ENCODE measurements around the gene MEP1A. TPM values are rescaled to one million over a fixed set of nuclear protein-coding genes. Genes with fewer than 3 reads are reported as not detected.
A peak's percentile ranks its signal among the peaks of the same experiment; 100 is the strongest.

MEP1A gene
- total and polyA plus RNA-seq, 2 of the 13 experiments (the other 11 are each of a cell fraction or from before 2014, with no cell fraction given): 0.24 to 0.83 TPM

DNA sequence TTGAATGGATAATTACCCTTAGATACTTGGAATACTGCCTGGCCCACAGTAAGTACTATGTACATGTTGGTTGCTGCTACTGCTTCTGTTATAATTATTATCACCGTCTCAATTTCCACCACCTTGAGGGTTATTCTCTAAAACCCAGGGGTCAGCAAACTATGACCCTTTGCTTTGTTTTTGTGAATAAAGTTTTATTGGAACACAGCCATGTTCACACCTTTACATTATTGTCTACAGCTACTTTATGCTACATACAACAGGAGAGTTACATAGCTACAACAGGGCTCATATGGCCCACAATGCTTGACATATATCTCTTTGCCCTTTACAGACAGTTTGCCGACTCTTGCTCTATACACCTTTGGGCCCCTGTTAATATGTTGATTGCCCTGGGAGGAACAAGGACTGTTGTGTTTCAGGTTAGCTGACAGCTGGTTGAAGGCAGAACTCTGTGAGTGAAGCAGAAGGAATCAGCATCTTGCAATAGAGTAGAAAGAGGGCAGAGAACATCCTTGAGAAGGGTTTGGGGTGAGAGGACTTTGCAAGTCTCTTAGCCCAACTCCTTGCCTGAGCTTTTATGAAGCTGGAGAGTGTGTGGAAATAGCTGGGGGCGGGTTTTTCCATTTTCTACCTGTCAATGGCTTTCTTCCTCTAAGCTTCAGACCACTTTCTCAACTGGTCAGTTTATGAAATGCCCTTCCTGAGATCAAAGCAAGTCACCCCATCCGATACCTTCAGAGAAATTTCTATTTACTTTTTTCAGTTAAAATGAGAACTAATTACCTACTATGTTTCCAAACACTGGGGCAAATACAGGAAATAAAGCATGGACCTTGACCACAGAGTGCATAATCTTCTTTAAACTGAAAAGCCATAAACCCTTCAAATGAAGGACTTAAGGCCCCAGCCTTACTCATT, 3.5 kb upstream of the MEP1A start (continued):
- TF ChIP-seq, protein P1, sequence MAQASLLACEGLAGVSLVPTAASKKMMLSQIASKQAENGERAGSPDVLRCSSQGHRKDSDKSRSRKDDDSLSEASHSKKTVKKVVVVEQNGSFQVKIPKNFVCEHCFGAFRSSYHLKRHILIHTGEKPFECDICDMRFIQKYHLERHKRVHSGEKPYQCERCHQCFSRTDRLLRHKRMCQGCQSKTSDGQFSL (CRISPR knock-in tag; IDR thresholded peaks at IDR 0.05): no peak
- TF ChIP-seq RFXANK (CRISPR knock-in tag; IDR thresholded peaks at IDR 0.05): no peak
- TF ChIP-seq, protein P2, sequence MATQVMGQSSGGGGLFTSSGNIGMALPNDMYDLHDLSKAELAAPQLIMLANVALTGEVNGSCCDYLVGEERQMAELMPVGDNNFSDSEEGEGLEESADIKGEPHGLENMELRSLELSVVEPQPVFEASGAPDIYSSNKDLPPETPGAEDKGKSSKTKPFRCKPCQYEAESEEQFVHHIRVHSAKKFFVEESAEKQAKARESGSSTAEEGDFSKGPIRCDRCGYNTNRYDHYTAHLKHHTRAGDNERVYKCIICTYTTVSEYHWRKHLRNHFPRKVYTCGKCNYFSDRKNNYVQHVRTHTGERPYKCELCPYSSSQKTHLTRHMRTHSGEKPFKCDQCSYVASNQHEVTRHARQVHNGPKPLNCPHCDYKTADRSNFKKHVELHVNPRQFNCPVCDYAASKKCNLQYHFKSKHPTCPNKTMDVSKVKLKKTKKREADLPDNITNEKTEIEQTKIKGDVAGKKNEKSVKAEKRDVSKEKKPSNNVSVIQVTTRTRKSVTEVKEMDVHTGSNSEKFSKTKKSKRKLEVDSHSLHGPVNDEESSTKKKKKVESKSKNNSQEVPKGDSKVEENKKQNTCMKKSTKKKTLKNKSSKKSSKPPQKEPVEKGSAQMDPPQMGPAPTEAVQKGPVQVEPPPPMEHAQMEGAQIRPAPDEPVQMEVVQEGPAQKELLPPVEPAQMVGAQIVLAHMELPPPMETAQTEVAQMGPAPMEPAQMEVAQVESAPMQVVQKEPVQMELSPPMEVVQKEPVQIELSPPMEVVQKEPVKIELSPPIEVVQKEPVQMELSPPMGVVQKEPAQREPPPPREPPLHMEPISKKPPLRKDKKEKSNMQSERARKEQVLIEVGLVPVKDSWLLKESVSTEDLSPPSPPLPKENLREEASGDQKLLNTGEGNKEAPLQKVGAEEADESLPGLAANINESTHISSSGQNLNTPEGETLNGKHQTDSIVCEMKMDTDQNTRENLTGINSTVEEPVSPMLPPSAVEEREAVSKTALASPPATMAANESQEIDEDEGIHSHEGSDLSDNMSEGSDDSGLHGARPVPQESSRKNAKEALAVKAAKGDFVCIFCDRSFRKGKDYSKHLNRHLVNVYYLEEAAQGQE (IDR thresholded peaks at IDR 0.05; ENCODE audit: borderline replicate concordance in 1 of 2, low read depth in 1 of 2, low read length in 2 of 2): no peak
- no peak for TF ChIP-seq RFX5 (IDR thresholded peaks at IDR 0.05; ENCODE audit: low read depth, low read length)
- no peak for TF ChIP-seq FOXP1 (IDR thresholded peaks at IDR 0.05)
- peak; percentile 32 for TF ChIP-seq FOXP1 (CRISPR knock-in tag; IDR thresholded peaks at IDR 0.05)
- TF ChIP-seq DPF2 (CRISPR knock-in tag; IDR thresholded peaks at IDR 0.05; ENCODE audit: borderline replicate concordance, low read depth): no peak
- TF ChIP-seq, protein P3, sequence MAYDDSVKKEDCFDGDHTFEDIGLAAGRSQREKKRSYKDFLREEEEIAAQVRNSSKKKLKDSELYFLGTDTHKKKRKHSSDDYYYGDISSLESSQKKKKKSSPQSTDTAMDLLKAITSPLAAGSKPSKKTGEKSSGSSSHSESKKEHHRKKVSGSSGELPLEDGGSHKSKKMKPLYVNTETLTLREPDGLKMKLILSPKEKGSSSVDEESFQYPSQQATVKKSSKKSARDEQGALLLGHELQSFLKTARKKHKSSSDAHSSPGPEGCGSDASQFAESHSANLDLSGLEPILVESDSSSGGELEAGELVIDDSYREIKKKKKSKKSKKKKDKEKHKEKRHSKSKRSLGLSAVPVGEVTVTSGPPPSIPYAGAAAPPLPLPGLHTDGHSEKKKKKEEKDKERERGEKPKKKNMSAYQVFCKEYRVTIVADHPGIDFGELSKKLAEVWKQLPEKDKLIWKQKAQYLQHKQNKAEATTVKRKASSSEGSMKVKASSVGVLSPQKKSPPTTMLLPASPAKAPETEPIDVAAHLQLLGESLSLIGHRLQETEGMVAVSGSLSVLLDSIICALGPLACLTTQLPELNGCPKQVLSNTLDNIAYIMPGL (CRISPR knock-in tag; IDR thresholded peaks at IDR 0.05; ENCODE audit: borderline replicate concordance in 1 of 2, low read depth in 1 of 2): no peak
- peak in 1 of 2 experiments; percentile 60; a peak in 2 of 4 replicates for TF ChIP-seq EP300 (IDR thresholded peaks at IDR 0.05; ENCODE audit: low read depth in 2 of 2, low read length in 2 of 2)
- no peak for TF ChIP-seq EP300 (CRISPR knock-in tag; IDR thresholded peaks at IDR 0.05; ENCODE audit: borderline replicate concordance)
- no peak for TF ChIP-seq KMT2A (CRISPR knock-in tag; IDR thresholded peaks at IDR 0.05)
- peak; percentile 15; the same call in 1 of the 2 replicates for TF ChIP-seq GATA4 (IDR thresholded peaks at IDR 0.05; ENCODE audit: borderline replicate concordance, low read depth)
- TF ChIP-seq ZNF383 (CRISPR knock-in tag; IDR thresholded peaks at IDR 0.05; ENCODE audit: borderline replicate concordance): no peak
- TF ChIP-seq, protein P4, sequence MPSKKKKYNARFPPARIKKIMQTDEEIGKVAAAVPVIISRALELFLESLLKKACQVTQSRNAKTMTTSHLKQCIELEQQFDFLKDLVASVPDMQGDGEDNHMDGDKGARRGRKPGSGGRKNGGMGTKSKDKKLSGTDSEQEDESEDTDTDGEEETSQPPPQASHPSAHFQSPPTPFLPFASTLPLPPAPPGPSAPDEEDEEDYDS (CRISPR knock-in tag; IDR thresholded peaks at IDR 0.05): no peak
- TF ChIP-seq, protein P5, sequence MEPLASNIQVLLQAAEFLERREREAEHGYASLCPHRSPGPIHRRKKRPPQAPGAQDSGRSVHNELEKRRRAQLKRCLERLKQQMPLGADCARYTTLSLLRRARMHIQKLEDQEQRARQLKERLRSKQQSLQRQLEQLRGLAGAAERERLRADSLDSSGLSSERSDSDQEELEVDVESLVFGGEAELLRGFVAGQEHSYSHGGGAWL (CRISPR knock-in tag; IDR thresholded peaks at IDR 0.05): no peak
- no peak for TF ChIP-seq CBFB (CRISPR knock-in tag; IDR thresholded peaks at IDR 0.05)
- peak; percentile 25 for TF ChIP-seq ASH2L (IDR thresholded peaks at IDR 0.05; ENCODE audit: insufficient read length, low read depth, low read length)
- no peak for TF ChIP-seq SIX4 (CRISPR knock-in tag; IDR thresholded peaks at IDR 0.05)
- no peak for TF ChIP-seq ZNF234 (CRISPR knock-in tag; conservative IDR thresholded peaks at IDR 0.05)

Data from HepG2 (cell line).